ENCODE measurements around the gene NDEL1. TPM values are rescaled to one million over a fixed set of nuclear protein-coding genes. Genes with fewer than 3 reads are reported as not detected.

Gene NDEL1
- total RNA-seq, 1 experiment from 2014 or later = 38.4 TPM

GRCh38 chr17:8487130-8487645 is 51.5 kb downstream of the NDEL1 start:
- H3K4me1 Mint-ChIP-seq = no peaks in the 10 kb centered on the region
- Histone ChIP-seq H3T11ph (ENCODE audit: low read length) (no peak overlapping the region), H4K20me1 (ENCODE audit: control insufficient read depth, insufficient read depth, insufficient read length) (no peaks in the 10 kb centered on the region), H3K9me3 (ENCODE audit: control insufficient read depth, low read depth, low read length) (no peaks in the 10 kb centered on the region), H2AFZ (ENCODE audit: low read length) (no peak overlapping the region), H4K91ac (ENCODE audit: insufficient read length, low read depth, low read length) (no peak overlapping the region), H2AK5ac (ENCODE audit: insufficient read length, low read length) (no peak overlapping the region), H4K8ac (replicated peaks; ENCODE audit: insufficient read length, low read depth, low read length) (no peak overlapping the region), H4K5ac (ENCODE audit: insufficient read length, low read depth, low read length) (no peak overlapping the region), H3K23ac (ENCODE audit: insufficient read length, low read depth, low read length) (no peak overlapping the region), H3K14ac (ENCODE audit: insufficient read depth, low read length) (no peak overlapping the region), H2BK20ac (ENCODE audit: low read depth, low read length, poor library complexity, severe bottlenecking) (no peak overlapping the region), H3K27ac (ENCODE audit: insufficient read length, low read depth, low read length) (no peak overlapping the region), H3K27me3 (ENCODE audit: insufficient read depth, low read length) (no peaks in the 10 kb centered on the region), H3K9ac (ENCODE audit: extremely low read depth, insufficient read length, low read length) (no peak overlapping the region), H3K56ac (ENCODE audit: insufficient read length, low read depth, low read length) (no peak overlapping the region), H3K4ac (ENCODE audit: low read depth, low read length) (no peak overlapping the region), H3K4me1 (ENCODE audit: insufficient read depth, low read length) (no peaks in the 10 kb centered on the region), H3K79me2 (ENCODE audit: insufficient read depth, low read length) (no peaks in the 10 kb centered on the region), H3K23me2 (ENCODE audit: insufficient read length, low read depth, low read length, poor library complexity, severe bottlenecking) (no peaks in the 10 kb centered on the region), H3K18ac (ENCODE audit: insufficient read length, low read depth, low read length) (no peak overlapping the region), H3K4me2 (ENCODE audit: insufficient read depth, insufficient read length, low read length) (no peak overlapping the region), H2BK5ac (ENCODE audit: insufficient read length, low read length) (no peak overlapping the region), H2BK15ac (ENCODE audit: low read depth, low read length) (no peak overlapping the region), H2BK12ac (ENCODE audit: insufficient read length, low read depth, low read length) (no peak overlapping the region), H2BK120ac (ENCODE audit: low read depth, low read length, poor library complexity, severe bottlenecking) (no peak overlapping the region), H3K79me1 (ENCODE audit: insufficient read depth, low read depth, low read length, poor library complexity, severe bottlenecking) (no peaks in the 10 kb centered on the region)
- TF ChIP-seq CTCF (conservative IDR thresholded peaks at IDR 0.05) = no peak
- H3K27me3 Mint-ChIP-seq (ENCODE audit: low read depth) = no peaks in the 10 kb centered on the region
- peaks cover 79 to 99% (median 95%) of the 10 kb centered on the region in 3 experiments for H3K36me3 Mint-ChIP-seq (ENCODE audit: insufficient read depth in 1 of 3, low read depth in 3 of 3)
- WGBS (ENCODE audit: extremely low coverage, insufficient read length, low lambda C conversion rate) = no CpG with 5 or more reads among the region's 19 CpGs
- DNase-seq = peak; percentile 24
- 0 out of 5 replicates have a peak, but pooled peaks cover 0 to 2% of the 10 kb centered on the region in 2 experiments for H3K9me3 Mint-ChIP-seq
- H3K4me3 Mint-ChIP-seq = no peak overlapping the region
- peak overlapping the region in 1 of 3 experiments; percentile 5; a peak in 2 of 7 replicates for H3K27ac Mint-ChIP-seq

Data from H9 (cell line).